Neural crest cell (in vitro differentiated cells): ENCODE measurements around the gene TBC1D20. TPM values are rescaled to one million over a fixed set of nuclear protein-coding genes. Genes with fewer than 3 reads are reported as not detected.

ENCODE experiments used
- DNase-seq: peaks from one replicate; pipeline ENCODE4 v3.0.0; 2021; ENCODE audit warnings: low read depth, mixed read lengths, low spot score
- H3K27ac Mint-ChIP-seq: one replicate; pipeline ENCODE4 v1.8.0; 2021; ENCODE audit warnings: mild to moderate bottlenecking, mixed read lengths; ENCODE audit not compliant: unreplicated experiment
- H3K27me3 Mint-ChIP-seq: 2 replicates; pipeline ENCODE4 v1.8.0; 2021; ENCODE audit warnings: low read depth, mild to moderate bottlenecking, mixed read lengths
- H3K36me3 Mint-ChIP-seq: 2 replicates; pipeline ENCODE4 v1.8.0; 2021; ENCODE audit warnings: low read depth, mild to moderate bottlenecking, mixed read lengths
- H3K4me1 Mint-ChIP-seq: 2 replicates; pipeline ENCODE4 v1.8.0; 2021; ENCODE audit warnings: mixed read lengths
- H3K4me3 Mint-ChIP-seq: one replicate; pipeline ENCODE4 v1.8.0; 2021; ENCODE audit warnings: mild to moderate bottlenecking, mixed read lengths
- H3K9me3 Mint-ChIP-seq: 2 replicates; pipeline ENCODE4 v1.8.0; 2021; ENCODE audit warnings: mixed read lengths
- total RNA-seq: library from RNA; stranded (reverse); gene quantifications from 2 replicates; pipeline ENCODE4 v1.2.1, GENCODE V29; 2021
- TF ChIP-seq, protein P1 (sequence below): fragments of 200-600 bp; sonication (generic); conservative IDR thresholded peaks from 2 replicates; pipeline ENCODE4 v1.5.0; 2021; ENCODE audit warnings: antibody characterized with exemption, mild to moderate bottlenecking

The TBC1D20 gene
- total RNA-seq, 1 donor from 2014 or later: 30.4 TPM

DNA sequence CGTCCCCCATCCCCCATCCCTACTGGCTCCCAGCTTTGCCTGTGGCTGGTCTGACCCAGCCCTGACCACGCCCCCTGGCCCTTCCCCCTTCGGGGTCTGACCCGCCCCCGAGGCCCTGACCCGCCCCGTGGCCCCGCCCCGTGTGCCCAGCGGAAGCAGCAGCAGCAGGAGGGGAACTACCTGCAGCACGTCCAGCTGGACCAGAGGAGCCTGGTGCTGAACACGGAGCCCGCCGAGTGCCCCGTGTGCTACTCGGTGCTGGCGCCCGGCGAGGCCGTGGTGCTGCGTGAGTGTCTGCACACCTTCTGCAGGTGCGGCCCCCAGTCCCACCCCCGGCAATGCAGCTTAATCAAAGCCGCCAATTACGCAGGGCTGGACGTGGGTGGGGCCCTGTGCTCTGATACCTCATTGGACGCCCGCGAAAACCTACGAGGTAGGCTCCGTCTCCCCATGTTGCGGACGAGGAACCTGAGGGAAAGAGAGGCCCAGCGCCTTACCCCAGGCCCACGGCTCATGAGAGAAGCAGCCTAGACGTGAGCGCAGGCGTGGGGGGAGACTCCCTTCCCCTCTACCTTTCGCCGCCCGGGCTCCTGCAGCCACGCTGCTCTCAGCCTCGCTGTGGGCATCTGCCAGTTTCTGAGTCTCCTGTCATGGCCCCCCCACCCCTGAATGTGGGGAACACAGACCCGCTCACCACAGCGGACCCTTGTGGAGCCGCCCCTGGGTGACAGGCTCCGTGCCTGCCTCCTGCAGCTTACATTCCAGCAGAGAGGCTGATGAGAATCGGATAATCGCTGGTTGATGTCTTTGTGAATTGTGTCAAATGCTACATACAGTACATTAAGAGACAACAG, 41.4 kb downstream of the TBC1D20 start:
- H3K4me1 Mint-ChIP-seq: no peaks in the 10 kb centered on the region
- H3K27ac Mint-ChIP-seq: no peak overlapping the region
- H3K4me3 Mint-ChIP-seq: no peak overlapping the region
- peaks cover 16% of the 10 kb centered on the region for H3K36me3 Mint-ChIP-seq
- no peaks in the 10 kb centered on the region for H3K27me3 Mint-ChIP-seq
- TF ChIP-seq, protein P1, sequence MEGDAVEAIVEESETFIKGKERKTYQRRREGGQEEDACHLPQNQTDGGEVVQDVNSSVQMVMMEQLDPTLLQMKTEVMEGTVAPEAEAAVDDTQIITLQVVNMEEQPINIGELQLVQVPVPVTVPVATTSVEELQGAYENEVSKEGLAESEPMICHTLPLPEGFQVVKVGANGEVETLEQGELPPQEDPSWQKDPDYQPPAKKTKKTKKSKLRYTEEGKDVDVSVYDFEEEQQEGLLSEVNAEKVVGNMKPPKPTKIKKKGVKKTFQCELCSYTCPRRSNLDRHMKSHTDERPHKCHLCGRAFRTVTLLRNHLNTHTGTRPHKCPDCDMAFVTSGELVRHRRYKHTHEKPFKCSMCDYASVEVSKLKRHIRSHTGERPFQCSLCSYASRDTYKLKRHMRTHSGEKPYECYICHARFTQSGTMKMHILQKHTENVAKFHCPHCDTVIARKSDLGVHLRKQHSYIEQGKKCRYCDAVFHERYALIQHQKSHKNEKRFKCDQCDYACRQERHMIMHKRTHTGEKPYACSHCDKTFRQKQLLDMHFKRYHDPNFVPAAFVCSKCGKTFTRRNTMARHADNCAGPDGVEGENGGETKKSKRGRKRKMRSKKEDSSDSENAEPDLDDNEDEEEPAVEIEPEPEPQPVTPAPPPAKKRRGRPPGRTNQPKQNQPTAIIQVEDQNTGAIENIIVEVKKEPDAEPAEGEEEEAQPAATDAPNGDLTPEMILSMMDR: no peak
- no peaks in the 10 kb centered on the region for H3K9me3 Mint-ChIP-seq
- no peak for DNase-seq

DNA sequence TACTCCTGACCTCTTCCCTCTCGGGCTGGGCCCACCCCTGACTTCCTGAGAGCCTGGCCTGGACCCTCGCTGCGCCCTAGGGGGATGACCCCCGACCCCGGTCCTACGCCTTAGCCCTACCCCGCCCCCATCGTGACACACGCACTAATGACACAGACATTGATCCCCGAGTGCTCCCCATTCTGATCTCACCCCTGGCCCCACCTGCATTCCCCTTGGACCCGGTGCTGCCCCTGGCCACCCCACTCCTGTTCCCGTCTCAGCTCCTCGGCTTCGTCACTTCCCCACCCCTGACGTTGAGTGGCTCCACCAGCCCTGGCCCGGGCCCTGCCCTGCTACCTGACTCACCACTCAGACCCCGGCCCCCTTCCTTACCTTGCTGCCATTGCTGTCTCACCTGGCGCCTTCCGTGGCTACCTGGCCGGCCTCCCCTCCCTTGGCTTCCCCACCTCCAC, 42.1 kb downstream of the TBC1D20 start:
- Mint-ChIP-seq H3K4me3 (no peak overlapping the region), H3K27me3 (no peaks in the 10 kb centered on the region), H3K27ac (peak overlapping the region; percentile 6), H3K4me1 (no peaks in the 10 kb centered on the region), H3K9me3 (no peaks in the 10 kb centered on the region), H3K36me3 (peaks cover 21% of the 10 kb centered on the region)
- DNase-seq: no peak
- TF ChIP-seq, protein P1: no peak

DNA sequence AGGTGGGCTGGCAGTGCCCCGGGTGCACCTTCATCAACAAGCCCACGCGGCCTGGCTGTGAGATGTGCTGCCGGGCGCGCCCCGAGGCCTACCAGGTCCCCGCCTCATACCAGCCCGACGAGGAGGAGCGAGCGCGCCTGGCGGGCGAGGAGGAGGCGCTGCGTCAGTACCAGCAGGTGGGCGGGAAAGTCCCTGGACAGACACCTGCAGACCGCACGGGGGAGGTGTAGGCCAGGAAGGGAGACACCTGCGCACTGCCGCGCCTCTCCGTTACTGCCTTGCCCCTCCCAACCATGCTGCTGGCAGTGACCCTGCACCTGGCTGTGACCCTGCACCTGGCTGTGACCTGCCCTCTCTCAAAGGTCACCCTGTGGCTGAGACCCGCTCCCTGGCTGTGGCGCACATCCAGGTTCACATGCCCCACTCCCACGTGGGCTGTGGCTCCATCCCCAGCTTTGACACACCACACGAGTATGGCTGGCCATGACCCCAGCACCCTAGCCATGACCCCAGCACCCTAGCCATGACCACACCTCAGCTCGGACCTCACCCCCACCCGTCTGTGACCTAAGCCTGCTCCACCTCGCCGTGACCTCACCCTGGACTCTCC, 42.7 kb downstream of the TBC1D20 start:
- no peaks in the 10 kb centered on the region for H3K9me3 Mint-ChIP-seq
- TF ChIP-seq, protein P1: no peak
- H3K4me3 Mint-ChIP-seq: no peak overlapping the region
- no peak for DNase-seq
- H3K27ac Mint-ChIP-seq: peak overlapping the region; percentile 6
- no peaks in the 10 kb centered on the region for H3K4me1 Mint-ChIP-seq
- peaks cover 21% of the 10 kb centered on the region for H3K36me3 Mint-ChIP-seq
- H3K27me3 Mint-ChIP-seq: no peaks in the 10 kb centered on the region

DNA sequence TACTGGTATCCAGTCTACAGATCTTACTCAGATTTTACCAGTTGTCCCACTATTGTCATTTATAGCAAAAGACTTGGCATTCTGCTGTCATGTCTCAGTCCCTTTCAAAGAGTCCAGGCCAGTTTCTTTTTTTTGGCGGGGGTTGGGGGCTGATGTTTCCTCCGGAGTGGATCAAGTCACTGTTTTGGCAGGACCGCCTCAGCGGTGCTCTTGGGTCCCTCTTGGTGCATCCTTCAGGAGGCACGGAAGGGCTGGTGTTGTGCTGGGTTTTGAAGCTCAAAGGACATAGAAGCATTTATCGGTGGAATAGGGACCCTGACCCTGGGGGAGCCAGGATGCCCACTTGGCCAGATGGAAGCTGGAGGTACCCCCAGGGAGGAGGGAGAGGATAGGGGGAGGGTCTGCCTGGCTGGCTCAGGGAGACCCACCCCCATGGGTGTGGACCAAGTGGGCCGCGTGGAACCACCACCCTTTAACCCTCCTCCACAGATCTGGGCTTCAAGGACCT, 43.4 kb downstream of the TBC1D20 start:
- no peak for DNase-seq
- Mint-ChIP-seq H3K27me3 (no peaks in the 10 kb centered on the region), H3K36me3 (peaks cover 21% of the 10 kb centered on the region), H3K9me3 (no peaks in the 10 kb centered on the region), H3K4me1 (no peaks in the 10 kb centered on the region), H3K27ac (no peak overlapping the region), H3K4me3 (no peak overlapping the region)
- TF ChIP-seq, protein P1: no peak

DNA sequence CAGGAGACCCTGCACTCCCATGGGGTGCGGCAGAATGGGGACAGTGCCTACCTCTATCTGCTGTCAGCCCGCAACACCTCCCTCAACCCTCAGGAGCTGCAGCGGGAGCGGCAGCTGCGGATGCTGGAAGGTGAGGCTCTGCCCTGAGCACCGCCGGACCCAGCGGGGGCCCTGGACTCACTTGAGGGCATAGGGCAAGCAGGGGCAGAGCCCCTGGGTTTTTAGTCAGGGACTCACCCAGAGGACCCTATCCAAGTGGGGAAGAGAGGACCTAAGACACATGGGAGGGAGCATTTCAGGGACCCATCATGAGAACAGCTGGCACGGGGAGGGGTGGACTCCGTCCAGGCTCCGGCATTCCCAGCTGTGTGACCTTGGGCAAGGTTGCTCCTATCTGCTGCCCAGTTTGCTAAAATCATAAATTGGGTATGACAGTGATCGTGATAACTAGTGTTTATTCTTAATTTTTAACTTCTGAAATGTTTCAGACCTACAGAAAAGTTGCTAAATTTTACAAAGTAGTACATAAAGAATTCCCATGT, 44.5 kb downstream of the TBC1D20 start:
- DNase-seq: no peak
- Mint-ChIP-seq H3K36me3 (peaks cover 28% of the 10 kb centered on the region), H3K9me3 (no peaks in the 10 kb centered on the region), H3K4me3 (no peak overlapping the region), H3K27me3 (no peaks in the 10 kb centered on the region), H3K4me1 (no peaks in the 10 kb centered on the region), H3K27ac (no peak overlapping the region)
- TF ChIP-seq, protein P1: no peak
